ENCODE measurements around the gene MASP2.
"Not testable (repeated sequence)": the region's sequence is repeated elsewhere in the genome, so short reads cannot be mapped to it uniquely, and the experiment has no call there.

Gene MASP2

DNA sequence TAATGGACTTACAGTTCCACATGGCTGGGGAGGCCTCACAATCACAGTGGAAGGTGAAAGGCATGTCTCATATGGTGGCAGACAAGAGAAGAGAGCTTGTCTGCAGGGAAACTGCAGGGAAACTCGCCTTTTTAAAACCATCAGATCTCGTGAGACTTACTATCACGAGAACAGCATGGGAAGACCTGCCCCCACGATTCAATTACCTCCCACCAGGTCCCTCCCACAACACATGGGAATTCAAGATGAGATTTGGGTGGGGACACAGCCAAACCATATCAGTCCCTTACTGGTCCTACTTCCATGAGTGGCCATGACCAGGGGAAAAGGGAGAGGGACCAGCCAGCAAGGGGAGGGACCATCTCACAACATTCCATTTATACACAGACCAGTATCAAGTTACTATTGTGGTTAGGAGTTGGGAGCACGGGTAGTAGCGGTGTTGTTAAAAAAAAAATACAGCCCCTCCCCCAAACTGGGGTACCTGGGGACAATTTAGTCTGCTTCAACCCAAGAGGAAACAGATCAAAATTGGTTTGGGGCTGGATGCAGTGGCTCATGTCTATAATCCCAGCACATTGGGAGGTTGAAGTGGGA is 57.0 kb downstream of the MASP2 start:
- H3K4me3 Mint-ChIP-seq, H3K4me1 Mint-ChIP-seq, H3K36me3 Mint-ChIP-seq, H3K27ac Mint-ChIP-seq, H3K9me3 Mint-ChIP-seq, H3K27me3 Mint-ChIP-seq: not testable (repeated sequence)

DNA sequence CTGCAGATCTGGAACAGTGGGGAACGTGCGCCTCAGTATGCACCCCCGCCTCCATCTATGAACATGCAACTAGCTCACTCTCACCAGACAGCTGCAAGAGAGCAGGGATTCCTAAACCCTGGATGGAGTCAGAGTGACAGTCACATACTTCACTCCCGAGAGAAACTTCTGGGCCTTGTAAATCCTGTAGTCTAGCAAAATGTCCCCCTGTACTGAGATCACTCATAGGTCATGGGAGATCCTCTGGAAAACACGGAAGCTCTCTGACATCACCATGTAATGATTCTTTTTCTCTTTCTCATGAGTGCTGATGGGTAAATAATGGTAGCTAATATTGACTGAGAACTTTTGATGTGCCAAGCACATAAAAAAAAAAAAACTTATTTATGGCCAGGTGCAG is 57.9 kb downstream of the MASP2 start:
- Mint-ChIP-seq H3K9me3 (no peaks in the 10 kb centered on the region), H3K4me3 (no peak overlapping the region), H3K36me3 (no peaks in the 10 kb centered on the region), H3K4me1 (no peaks in the 10 kb centered on the region), H3K27me3 (no peaks in the 10 kb centered on the region), H3K27ac (no peak overlapping the region)

DNA sequence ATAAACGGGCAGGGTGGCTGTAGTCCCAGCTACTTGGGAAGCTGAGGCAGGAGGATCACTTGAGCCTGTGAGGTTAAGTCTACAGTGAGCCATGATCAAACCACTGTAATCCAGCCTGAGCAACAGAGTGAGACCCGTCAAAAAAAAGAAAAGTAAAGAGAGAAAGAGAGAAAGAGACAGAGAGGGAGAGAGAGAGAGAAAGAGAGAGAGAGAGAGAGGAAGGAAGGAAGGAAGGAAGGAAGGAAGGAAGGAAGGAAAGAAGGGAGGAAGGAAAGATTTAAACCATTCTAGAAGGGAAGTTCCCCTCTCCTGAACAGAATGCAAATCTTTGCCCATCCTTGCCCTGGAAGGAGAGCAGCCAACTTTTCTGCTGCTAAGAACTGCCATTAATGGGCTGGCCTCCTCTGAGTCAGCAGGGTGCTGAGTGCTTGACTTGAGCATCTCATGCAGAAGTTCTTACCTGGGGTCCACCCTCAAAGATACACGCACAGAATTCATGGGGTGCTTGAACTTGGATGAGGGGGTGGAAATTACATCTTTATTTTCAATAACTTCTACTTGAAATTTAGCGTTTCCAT is 59.1 kb downstream of the MASP2 start:
- H3K4me1 Mint-ChIP-seq, result no peaks in the 10 kb centered on the region
- H3K27me3 Mint-ChIP-seq, result no peaks in the 10 kb centered on the region
- H3K27ac Mint-ChIP-seq, result no peak overlapping the region
- no peak overlapping the region for H3K4me3 Mint-ChIP-seq
- no peaks in the 10 kb centered on the region for H3K9me3 Mint-ChIP-seq
- H3K36me3 Mint-ChIP-seq, result no peaks in the 10 kb centered on the region

DNA sequence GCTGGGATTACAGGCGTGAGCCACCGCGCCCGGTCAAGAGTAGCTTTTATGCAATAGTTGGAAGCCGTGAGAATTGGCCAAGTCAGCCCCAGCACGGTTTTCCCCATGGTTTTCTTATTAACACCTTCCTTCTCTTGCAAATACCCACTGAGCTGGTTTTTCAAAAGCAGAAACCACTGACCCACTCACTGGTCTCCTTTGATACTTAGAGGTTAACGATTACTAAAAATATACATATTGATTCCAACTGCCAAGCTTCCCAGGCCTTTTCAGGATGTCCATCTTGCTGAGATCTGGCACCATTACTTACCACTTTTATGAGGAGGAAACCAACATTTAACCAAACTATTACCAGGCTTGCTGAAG is 60.5 kb downstream of the MASP2 start:
- Mint-ChIP-seq H3K4me1 (no peaks in the 10 kb centered on the region), H3K4me3 (no peak overlapping the region), H3K27me3 (no peaks in the 10 kb centered on the region), H3K36me3 (no peaks in the 10 kb centered on the region), H3K9me3 (no peaks in the 10 kb centered on the region), H3K27ac (no peak overlapping the region)

GRCh38 chr1:10980841-10981727 is 66.0 kb downstream of the MASP2 start:
- H3K9me3 Mint-ChIP-seq, result no peaks in the 10 kb centered on the region
- H3K4me1 Mint-ChIP-seq, result no peaks in the 10 kb centered on the region
- no peak overlapping the region for H3K4me3 Mint-ChIP-seq
- H3K27ac Mint-ChIP-seq, result no peak overlapping the region
- H3K27me3 Mint-ChIP-seq, result peaks cover 7% of the 10 kb centered on the region
- no peaks in the 10 kb centered on the region for H3K36me3 Mint-ChIP-seq

- Mint-ChIP-seq H3K9me3 (no peaks in the 10 kb centered on the region), H3K27me3 (peaks cover 7% of the 10 kb centered on the region), H3K4me1 (no peaks in the 10 kb centered on the region), H3K4me3 (no peak overlapping the region), H3K36me3 (no peaks in the 10 kb centered on the region), H3K27ac (no peak overlapping the region)
Observed at GRCh38 chr1:10980094-10980577, 66.9 kb downstream of the MASP2 start.

DNA sequence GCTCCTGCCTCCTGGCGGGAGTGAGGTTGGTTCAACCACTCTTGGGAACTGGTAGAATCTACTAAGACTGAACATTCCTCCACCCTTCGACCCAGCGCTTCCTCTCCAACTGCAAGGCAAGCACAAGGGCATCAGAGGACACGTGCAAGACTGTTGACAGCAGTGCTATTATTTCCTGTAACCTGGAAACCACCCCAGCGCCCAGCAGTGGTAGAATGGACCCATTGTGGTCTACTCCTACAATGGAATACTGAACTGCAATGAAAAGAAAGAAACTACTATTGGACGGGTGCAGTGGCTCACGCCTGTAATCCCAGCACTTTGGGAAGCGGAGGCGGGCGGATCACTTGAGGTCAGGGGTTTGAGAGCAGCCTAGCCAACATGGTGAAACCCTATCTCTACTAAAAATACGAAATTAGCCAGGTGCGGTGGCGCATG is 67.5 kb downstream of the MASP2 start:
- Mint-ChIP-seq H3K36me3 (no peaks in the 10 kb centered on the region), H3K27me3 (peaks cover 7% of the 10 kb centered on the region), H3K4me3 (no peak overlapping the region), H3K4me1 (no peaks in the 10 kb centered on the region), H3K27ac (no peak overlapping the region), H3K9me3 (no peaks in the 10 kb centered on the region)

DNA sequence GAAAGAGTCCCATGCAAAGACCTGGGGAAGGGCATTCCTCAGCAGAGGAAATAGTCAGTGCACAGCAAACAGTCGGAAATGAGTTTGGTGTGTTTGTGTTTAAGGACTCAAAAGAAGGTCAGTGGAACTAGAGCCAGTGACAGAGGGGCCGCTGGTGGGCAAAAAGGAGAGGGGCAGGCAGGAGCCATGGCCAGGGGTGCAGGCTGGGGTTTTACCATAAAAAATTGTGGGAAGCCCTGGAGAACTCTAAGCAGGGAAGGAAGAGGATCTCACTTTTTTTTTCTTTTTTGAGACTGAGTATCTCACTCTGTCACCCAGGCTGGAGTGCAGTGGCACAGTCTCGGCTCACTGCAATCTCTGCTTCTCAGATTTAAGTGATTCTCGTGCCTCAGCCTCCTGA is 68.3 kb downstream of the MASP2 start:
- H3K4me1 Mint-ChIP-seq, result no peaks in the 10 kb centered on the region
- no peak overlapping the region for H3K27ac Mint-ChIP-seq
- no peaks in the 10 kb centered on the region for H3K36me3 Mint-ChIP-seq
- H3K4me3 Mint-ChIP-seq, result no peak overlapping the region
- H3K9me3 Mint-ChIP-seq, result no peaks in the 10 kb centered on the region
- H3K27me3 Mint-ChIP-seq, result peaks cover 7% of the 10 kb centered on the region
